Hematopoietic multipotent progenitor cell treated with erythropoietin and hydrocortisone succinate and interleukin-3 and kit ligand, for 8 days (in vitro differentiated cells): ENCODE results near the gene NKAPD1.
A peak's percentile ranks its signal among the peaks of the same experiment; 100 is the strongest.
"Not testable (repeated sequence)": the region's sequence is repeated elsewhere in the genome, so short reads cannot be mapped to it uniquely, and the experiment has no call there.

ENCODE experiments used
- DNase-seq: peaks from one replicate; pipeline ENCODE4 v3.0.0-alpha.2; 2015

The NKAPD1 gene

DNA sequence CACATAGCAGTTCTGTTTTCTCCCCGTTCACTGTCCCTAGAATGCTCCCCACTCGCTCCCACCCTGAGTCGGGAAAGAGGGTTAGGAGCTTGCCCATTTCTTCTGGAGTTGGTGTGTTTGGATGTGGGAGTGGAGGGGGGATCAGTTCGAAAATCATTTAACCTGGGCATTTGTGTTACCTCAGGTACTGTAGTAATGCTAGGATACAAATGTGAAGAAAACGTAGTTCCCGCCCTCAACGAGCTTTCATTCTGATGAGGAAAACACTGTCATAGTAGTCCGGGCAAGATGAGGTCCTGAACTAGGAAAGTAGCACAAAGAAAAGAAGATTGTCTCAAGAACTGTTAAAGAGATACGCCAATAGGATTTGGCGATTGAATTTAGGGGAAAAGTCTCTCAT lies 13.1 kb downstream of the NKAPD1 start:
- DNase-seq, result peak; percentile 31

DNA sequence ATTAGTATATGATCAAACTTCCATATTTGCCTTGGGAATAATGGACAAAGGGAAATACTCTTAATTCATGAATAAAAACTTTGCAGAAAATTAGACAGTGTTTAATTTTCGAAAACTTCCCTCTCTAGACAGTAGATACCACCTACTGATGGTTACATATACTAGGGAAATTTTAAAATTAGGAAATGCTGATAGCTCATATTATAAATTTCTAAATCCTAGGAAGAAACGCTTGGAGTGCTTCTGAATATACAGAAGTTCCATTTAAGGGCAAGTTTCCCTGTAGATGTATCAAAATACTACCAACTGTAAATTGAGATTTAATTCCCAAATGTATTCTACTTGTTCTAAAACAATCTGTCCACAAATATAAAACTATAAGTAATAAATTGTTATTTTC lies 21.2 kb downstream of the NKAPD1 start:
- DNase-seq, result not testable (repeated sequence)

GRCh38 chr11:112096194-112096593 lies 22.1 kb downstream of the NKAPD1 start:
- no peak for DNase-seq

GRCh38 chr11:112097734-112098528 lies 23.8 kb downstream of the NKAPD1 start:
- DNase-seq, result no peak

DNA sequence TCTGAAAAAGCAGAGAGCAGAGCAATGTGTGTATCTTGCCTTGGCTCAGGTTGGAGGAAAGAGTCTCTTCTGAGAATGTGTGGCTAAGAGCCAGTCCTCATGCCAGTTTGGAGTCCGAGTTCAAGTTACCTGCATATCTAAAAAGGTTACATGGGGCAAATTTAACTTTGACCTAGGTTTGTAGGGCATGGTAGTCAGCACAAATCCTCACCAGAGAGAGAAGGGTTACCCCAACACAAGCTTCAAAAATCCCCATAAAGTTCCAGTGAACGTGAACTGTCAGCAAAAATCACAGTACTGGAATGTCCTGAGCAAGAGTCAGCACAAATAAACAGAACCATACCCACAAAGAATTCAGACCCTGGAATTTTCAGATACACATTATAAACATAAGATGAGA lies 26.4 kb downstream of the NKAPD1 start:
- no peak for DNase-seq

DNA sequence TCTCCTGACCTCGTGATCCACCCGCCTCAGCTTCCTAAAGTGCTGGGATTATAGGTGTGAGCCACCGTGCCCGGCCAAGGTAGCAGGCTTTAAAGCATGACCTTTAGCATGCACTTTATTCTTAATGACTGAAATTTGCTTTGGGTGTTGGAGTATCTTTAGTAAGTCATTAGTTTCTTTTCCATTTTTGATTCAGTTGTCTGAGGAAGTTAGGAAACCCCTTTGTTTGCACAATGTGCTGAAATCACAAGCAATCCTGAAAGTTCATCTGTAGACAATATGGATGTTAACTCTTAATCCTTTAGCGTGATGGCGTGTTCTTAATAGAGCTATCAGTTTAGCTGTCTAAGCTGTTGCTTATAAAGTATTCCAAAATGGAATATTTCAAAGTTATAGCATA lies 29.3 kb downstream of the NKAPD1 start:
- no peak for DNase-seq

- DNase-seq, result no peak
Measured at GRCh38 chr11:112106070-112106469, 32.0 kb downstream of the NKAPD1 start.

DNA sequence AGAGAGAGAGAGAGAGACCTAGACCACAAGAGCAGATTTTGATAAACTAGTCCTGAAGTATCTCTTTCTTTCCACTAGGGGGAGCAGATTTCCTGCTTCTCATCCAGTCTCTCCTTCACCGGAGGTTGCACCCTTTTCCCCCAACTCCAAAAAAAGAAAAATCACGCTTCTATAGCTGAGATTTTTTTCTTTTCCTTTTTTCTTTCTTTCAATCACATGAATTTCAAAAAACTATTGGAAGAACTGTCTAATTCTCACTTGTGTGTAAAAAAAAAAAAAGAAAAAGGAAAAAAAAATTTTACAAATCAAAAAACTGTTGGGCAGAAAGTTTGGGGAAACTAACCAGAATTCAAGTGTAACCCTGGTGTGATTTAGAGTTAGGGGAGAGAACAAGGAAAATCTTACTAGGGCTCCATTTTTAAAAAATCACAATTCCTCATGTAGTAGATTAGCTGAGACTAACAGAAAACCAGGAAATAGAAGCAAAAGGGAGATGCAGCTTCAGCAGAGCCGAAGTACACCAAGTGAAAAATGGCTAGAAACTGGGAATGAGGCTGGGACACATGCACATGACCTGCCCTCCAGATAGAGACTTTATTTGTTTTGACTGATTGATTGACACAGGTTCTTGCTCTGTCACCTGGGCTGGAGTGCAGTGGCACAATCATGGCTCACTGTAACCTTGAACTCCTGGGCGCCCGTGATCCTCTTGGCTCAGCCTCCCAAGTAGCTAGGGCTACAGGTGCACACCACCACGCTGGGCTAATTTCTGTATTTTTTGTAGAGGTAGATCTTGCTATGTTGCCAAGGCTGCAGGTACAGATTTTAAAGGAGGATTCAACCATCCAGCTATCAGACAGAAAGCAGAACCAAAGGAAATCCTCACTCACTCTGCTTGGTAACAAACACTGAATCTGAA lies 39.7 kb downstream of the NKAPD1 start:
- peak; percentile 65 for DNase-seq

- no peak for DNase-seq
Measured at GRCh38 chr11:112114460-112114859, 40.4 kb downstream of the NKAPD1 start.

- DNase-seq, result no peak
Measured at GRCh38 chr11:112115386-112115785, 41.3 kb downstream of the NKAPD1 start.

GRCh38 chr11:112118176-112118575 lies 44.1 kb downstream of the NKAPD1 start:
- DNase-seq, result no peak

DNA sequence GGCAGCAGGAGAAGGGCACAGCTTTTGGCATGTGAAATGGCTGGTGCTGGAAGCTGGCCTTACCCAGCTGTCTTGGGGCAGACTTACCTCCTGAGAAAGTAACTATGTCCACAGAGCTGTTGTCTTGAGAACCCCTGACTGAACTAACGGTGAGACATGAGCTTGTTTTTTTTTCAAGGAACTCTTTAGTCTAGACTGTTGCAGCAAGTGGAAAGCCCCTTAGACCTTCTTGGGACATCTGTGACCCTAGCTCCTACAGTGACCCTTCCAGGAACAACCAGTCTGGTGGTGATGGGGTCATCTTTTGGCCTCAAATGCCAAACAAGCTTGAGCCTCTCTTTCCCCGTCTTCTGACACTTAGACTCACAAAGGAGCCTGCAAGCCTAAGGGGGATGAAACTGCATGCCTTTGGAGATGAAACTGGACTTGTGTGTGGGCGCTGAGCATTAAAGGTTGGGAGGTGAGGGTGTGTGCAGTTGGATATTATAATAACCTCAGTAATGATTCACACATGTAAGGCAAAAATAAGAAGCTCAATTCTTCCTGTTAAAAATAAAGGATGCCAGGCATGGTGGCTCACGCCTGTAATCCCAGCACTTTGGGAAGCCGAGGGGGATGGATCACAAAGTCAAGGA lies 48.0 kb downstream of the NKAPD1 start:
- no peak for DNase-seq

DNA sequence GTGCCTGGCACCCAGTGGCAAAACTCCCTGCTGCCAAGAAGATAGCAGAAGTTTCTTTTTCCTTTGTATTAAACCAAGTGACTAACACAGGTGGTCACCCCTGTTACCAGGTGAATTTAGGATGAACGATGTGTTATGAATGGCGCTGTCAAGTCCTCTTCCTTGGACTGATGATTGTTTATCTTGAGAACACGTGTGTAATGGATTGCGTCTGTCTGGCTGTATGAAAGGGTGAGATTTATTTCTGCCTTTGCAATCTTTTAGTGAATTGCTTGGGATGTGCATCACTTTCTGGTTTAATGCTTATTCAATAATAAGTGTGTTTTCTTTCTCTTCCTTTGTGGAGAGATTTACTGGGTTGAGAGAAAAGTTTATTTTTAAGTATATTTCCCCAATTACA lies 49.0 kb downstream of the NKAPD1 start:
- no peak for DNase-seq

GRCh38 chr11:112127056-112127455 lies 53.0 kb downstream of the NKAPD1 start:
- DNase-seq, result no peak

- DNase-seq, result peak; percentile 11
Measured at GRCh38 chr11:112128483-112129121, 54.5 kb downstream of the NKAPD1 start.

DNA sequence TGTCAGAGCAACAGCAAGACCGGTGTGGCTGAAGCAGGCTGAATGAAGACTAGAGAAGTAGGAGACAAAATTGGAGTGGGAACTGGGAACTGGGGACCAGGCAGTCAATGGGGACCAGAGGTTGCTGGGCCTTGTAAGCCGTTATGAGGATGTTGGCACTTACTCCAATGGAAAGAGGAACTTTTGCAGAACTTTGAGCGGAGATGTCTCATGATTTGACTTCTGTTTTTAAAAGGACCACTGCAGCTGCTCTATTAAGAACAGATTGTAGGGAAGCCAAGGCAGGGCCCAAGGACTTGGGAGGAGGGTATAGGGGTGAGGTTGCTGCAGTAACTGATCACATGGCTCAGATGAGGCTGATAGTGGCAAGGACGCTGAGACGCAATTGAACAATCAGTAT lies 55.6 kb downstream of the NKAPD1 start:
- DNase-seq, result no peak

- DNase-seq, result no peak
Measured at GRCh38 chr11:112132737-112133136, 58.6 kb downstream of the NKAPD1 start.

GRCh38 chr11:112134473-112134872 lies 60.4 kb downstream of the NKAPD1 start:
- no peak for DNase-seq
